ENCODE measurements around the gene CHSY3.
A peak's percentile ranks its signal among the peaks of the same experiment; 100 is the strongest.
"Not testable (repeated sequence)": the region's sequence is repeated elsewhere in the genome, so short reads cannot be mapped to it uniquely, and the experiment has no call there.

The CHSY3 gene

DNA sequence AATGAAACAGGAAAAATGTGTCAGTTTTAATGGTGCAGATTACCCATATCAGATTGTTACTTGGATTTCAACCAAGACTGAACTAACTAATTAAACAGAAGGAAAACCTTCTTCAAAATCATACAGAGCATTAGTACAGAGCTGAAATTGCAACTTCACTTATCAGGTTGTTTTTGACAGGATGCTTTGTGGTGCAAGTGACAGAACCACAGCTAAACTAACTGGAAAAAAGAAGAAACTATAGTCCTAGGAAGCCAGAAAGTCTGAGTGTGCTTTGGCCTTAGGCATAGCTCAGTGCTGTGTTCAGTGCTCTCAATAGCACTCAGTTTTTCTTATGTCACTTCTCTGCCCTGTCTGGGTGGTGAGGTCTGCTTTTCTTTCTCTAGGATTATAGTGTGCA is 267.4 kb downstream of the CHSY3 start:
- no peak for DNase-seq

DNA sequence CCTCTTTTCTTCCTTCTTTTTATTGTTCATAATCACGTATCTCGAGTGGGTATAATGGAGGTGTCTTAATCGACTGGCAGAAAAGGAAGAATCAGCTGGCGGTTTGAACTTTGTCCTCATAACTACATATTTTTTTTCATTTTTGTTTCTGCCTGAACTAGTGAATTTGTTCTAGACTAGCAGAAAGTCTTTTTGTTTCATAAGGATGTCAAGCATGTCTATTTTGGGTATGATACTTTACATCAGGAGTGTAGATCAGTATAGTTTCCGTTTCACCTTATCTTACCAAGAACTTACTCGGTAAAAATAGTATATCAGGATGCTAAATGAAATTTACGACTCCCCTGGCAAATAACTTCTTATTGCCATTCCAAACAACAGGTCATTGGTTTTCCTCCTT is 278.9 kb downstream of the CHSY3 start:
- DNase-seq: no peak

DNA sequence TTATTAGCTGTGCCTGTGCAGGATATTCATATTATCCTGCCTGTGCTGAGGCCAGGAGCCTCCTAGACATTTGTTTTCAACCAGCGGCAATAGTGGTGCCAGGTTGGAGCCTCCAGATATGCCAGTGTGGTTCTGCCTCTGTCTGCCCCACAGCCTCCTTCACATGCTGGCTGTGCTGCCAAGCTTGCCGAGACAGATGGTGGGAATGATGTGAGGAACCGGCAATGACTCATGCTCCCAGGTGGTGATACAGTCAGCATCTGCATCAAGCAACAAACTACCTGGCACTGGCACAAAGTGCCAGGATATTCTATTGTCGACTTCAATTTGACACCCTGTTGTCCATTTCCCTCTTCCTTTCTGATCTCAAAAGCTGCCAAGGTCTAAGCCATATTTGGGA is 285.7 kb downstream of the CHSY3 start:
- no peak for DNase-seq

DNA sequence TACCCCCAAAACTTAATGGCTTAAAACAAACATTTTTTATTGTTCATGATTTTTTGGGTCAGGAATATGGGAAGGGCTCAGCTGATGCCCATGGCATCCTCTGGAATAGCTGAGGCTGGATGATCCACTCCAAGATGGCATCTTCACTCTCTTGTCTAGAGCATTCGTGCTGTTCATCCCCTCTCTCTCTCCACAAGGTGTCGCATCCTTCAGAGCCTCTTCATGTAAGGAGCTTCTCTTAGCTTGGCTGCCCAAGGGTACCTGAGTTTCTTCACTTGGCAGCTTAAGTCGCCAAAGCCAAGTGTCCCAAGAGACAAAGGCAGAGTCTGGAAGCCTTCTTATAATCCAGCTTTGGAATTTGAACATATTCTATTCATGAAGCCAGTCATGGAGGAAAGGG is 294.7 kb downstream of the CHSY3 start:
- DNase-seq: peak in 1 of 2 experiments; percentile 4

DNA sequence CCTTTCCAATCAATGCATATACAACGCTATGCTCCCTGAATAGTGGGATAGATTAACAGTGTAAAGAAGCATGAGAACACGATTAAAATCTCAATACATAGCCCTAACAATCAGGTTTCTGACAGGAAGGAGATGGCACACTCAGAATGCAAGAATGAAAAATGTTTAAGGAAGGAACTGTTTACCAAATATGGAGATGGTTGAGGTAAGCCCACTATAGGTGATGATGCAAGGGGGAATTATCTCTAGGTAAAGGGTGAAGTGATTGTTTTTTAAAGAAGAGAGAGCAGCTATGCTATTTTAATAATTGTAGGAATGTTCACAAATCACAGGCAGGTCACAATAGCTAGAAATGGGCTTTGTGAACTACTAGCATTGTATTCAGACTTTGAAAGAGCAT is 302.4 kb downstream of the CHSY3 start:
- DNase-seq: no peak

DNA sequence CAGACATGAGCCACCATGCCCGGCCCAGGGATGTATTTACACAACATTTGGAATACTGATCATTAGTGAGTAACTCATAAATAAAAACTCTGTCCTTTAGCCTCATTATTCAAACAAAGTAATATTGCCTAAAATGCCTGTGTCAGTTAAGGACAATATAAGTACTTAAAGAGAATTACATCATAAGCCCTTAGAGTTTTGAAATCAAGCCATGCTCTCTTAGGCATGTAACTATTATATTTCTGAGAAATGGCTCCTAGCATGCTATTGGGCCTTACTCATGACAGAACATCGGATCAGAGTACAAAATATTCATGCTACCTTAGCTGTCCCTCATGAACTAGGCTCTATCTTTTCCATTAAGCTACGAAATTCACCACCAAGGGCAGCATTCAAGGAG is 309.3 kb downstream of the CHSY3 start:
- no peak for DNase-seq

DNA sequence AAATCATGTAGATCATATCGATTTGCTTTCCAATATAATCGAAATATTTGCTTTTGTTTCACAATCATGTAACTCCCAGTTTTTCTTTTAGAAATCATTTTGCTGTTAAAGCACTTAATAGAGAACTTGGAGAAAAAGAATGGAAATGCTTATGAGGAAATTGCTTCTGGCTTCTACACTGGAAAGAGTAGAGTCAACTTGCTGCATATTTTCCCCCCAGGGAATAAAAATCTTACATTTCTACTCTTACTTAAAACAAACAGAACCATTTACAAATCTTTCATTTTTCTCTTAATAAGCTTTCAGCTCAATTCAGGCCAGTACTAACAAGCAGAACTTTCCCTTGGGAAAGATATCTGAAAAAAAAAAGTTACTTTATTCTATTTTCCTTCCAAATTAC is 312.0 kb downstream of the CHSY3 start:
- no peak for DNase-seq

DNA sequence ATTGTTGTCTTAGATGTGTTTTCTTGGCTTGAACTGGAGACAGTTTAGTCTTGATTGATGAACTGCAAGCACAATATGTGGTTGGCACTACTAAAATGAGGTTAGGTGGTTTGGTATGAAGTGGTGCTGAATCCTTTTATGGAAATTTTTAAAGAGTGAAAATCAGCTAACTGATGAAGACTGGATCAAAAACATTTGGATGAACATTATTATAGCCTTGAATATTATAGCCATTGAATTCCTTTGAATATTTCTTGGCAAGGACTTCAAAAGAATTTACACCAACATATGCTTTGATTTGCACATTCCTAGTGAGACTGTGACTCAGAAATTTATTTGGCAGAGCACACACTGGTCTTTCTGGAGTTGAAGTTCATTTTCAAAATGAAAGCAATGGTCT is 318.3 kb downstream of the CHSY3 start:
- DNase-seq: no peak

DNA sequence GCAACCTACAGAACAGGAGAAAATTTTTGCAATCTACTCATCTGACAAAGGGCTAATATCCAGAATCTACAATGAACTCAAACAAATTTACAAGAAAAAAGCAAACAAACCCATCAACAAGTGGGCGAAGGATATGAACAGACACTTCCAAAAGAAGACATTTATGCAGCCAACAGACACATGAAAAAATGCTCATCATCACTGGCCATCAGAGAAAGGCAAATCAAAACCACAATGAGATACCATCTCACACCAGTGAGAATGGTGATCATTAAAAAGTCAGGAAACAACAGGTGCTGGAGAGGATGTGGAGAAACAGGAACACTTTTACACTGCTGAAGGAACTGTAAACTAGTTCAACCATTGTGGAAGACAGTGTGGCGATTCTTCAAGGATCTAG is 322.3 kb downstream of the CHSY3 start:
- DNase-seq: not testable (repeated sequence)

DNA sequence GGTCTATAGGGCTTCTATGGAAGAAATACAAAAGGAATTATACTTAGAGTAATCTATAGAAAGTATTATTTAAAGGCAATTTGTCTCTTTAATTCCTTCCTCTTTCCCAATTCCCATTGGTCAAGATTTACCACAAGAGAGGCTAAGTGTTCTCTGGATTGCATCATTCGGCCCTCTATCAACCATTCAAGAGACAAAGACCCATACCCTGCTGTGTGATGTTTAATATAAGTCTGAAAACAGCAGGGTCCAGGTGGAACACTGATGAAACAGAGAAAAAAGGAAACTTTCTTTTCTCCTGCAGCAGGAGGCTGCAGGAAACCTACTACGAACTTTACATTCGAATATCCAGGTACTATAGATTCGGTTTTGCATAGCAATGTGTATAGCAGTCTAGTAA is 323.4 kb downstream of the CHSY3 start:
- DNase-seq: no peak

DNA sequence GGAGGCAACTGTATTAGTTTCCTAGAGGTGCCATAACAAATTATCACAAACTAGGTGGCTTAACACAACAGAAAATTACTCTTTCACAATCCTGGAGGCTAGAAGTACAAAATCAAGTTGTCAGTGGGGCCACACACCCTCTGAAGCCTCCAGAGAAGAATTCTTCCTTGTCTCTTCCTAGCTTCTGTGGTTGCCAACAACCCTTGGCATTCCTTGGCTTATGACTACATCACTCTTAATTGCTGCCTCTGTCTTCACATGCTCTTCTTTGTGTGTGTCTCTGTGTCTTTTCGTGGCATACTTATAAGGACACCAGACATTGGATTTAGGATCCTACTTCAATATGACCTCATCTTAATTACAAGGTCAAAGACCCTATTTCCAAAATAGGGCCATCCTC is 327.5 kb downstream of the CHSY3 start:
- no peak for DNase-seq

DNA sequence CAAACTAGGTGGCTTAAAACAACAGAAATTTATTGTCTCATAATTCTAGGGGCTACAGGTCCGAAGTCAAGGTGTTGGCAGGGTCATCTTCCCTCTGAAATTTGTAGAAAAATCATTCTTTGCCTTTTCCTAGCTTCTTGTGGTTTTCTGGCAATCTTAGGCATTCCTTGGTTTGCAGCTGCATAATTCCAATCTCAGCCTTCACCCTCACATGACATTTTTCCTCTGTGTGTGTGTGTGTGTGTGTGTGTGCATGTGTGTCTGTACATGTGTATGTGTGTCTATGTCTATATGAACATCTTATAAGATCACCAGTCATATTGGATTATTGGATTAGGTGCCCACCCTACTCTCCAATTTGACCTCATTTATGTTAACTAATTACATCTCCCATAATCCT is 330.6 kb downstream of the CHSY3 start:
- no peak for DNase-seq

All from NCI-H446 (cell line).